GM23248 (cell line): ENCODE measurements around the gene PIP4K2A. TPM values are rescaled to one million over a fixed set of nuclear protein-coding genes. Genes with fewer than 3 reads are reported as not detected.

ENCODE experiments used
- DNase-seq: peaks from one replicate; pipeline ENCODE4 v3.0.0-alpha.2; 2015
- H2AFZ ChIP-seq: fragments of 200-600 bp; sonication (generic); 2 replicates; pipeline ENCODE4 v1.6.1; 2016; ENCODE audit warnings: antibody characterized with exemption
- H3F3A ChIP-seq: fragments of 200-600 bp; sonication (generic); 2 replicates; pipeline ENCODE4 v1.6.1; 2016; ENCODE audit warnings: mild to moderate bottlenecking, antibody characterized with exemption, mixed run types; ENCODE audit not compliant: insufficient read depth
- H3K27ac ChIP-seq: fragments of 200-600 bp; sonication (generic); 2 replicates; pipeline ENCODE4 v1.5.1; 2016; ENCODE audit warnings: mild to moderate bottlenecking
- H3K27me3 ChIP-seq: fragments of 200-600 bp; sonication (generic); replicated peaks from 2 replicates; pipeline ENCODE4 v1.6.1; 2016; ENCODE audit warnings: mild to moderate bottlenecking; ENCODE audit not compliant: insufficient read depth
- H3K36me3 ChIP-seq: fragments of 200-600 bp; sonication (generic); 2 replicates; pipeline ENCODE4 v1.6.1; 2016; ENCODE audit warnings: low read depth, mild to moderate bottlenecking
- H3K4me1 ChIP-seq: fragments of 200-600 bp; sonication (generic); 2 replicates; pipeline ENCODE4 v1.6.1; 2016; ENCODE audit warnings: mild to moderate bottlenecking; ENCODE audit not compliant: insufficient read depth
- H3K4me2 ChIP-seq: fragments of 200-600 bp; sonication (generic); one replicate; pipeline ENCODE4 v1.6.1; 2016; ENCODE audit warnings: mild to moderate bottlenecking; ENCODE audit not compliant: unreplicated experiment
- H3K4me3 ChIP-seq: fragments of 200-600 bp; sonication (generic); 2 replicates; pipeline ENCODE4 v1.5.1; 2016; ENCODE audit warnings: mild to moderate bottlenecking
- H3K79me2 ChIP-seq: fragments of 200-600 bp; sonication (generic); 2 replicates; pipeline ENCODE4 v1.6.1; 2016; ENCODE audit warnings: mild to moderate bottlenecking; ENCODE audit not compliant: insufficient read depth
- H3K9ac ChIP-seq: fragments of 200-600 bp; sonication (generic); 2 replicates; pipeline ENCODE4 v1.6.1; 2016; ENCODE audit warnings: mild to moderate bottlenecking
- H3K9me2 ChIP-seq: fragments of 200-600 bp; sonication (generic); 2 replicates; pipeline ENCODE4 v1.6.1; 2016; ENCODE audit warnings: mixed run types, mild to moderate bottlenecking, moderate library complexity; ENCODE audit not compliant: insufficient read depth
- H3K9me3 ChIP-seq: fragments of 200-600 bp; sonication (generic); one replicate; pipeline ENCODE4 v1.6.1; 2017; ENCODE audit warnings: low read depth
- H4K20me1 ChIP-seq: fragments of 200-600 bp; sonication (generic); 2 replicates; pipeline ENCODE4 v1.6.0; 2016; ENCODE audit not compliant: insufficient read depth
- EZH2 ChIP-seq: fragments of 200-600 bp; sonication (generic); IDR thresholded peaks from 2 replicates; pipeline ENCODE4 v1.6.1; 2018; ENCODE audit warnings: antibody characterized with exemption, mild to moderate bottlenecking; ENCODE audit not compliant: insufficient read depth, poor library complexity, severe bottlenecking
- EZH2phosphoT487 ChIP-seq: fragments of 200-600 bp; sonication (generic); IDR thresholded peaks from 2 replicates; pipeline ENCODE4 v1.6.1; 2018; ENCODE audit warnings: antibody characterized with exemption, moderate library complexity, mild to moderate bottlenecking, low read depth; ENCODE audit not compliant: insufficient read depth
- WGBS, 2 experiments: methylation state at CpG; one replicate each; pipeline ENCODE4 v1.1.6; 2015 to 2017; ENCODE audit warnings: low lambda C conversion rate in 2 of 2, low coverage in 1 of 2; ENCODE audit errors: missing lambda C conversion rate in 2 of 2; 5-methylcytosine and 5-hydroxymethylcytosine counted together
- in situ Hi-C: fragments of 300-500 bp; cut with MboI; formaldehyde crosslinking; loops from 2 replicates; pipeline ENCODE4 v1.15.0; 2020
- polyA plus RNA-seq: library from polyadenylated mRNA; unstranded; fragments of >200 nt; fragmentation: Nextera tagmentation; extraction: Ambion mirVana; gene quantifications from 2 replicates; pipeline ENCODE4 v1.2.1, GENCODE V29; 2016
- total RNA-seq: library from RNA; depleted of rRNA; stranded (reverse); fragments of >200 nt; shearing (Covaris generic); gene quantifications from 2 replicates; pipeline ENCODE4 v1.2.3, GENCODE V29; 2014

PIP4K2A gene
- total and polyA plus RNA-seq, 2 experiments from 2014 or later = 19.8 to 26.9 TPM

DNA sequence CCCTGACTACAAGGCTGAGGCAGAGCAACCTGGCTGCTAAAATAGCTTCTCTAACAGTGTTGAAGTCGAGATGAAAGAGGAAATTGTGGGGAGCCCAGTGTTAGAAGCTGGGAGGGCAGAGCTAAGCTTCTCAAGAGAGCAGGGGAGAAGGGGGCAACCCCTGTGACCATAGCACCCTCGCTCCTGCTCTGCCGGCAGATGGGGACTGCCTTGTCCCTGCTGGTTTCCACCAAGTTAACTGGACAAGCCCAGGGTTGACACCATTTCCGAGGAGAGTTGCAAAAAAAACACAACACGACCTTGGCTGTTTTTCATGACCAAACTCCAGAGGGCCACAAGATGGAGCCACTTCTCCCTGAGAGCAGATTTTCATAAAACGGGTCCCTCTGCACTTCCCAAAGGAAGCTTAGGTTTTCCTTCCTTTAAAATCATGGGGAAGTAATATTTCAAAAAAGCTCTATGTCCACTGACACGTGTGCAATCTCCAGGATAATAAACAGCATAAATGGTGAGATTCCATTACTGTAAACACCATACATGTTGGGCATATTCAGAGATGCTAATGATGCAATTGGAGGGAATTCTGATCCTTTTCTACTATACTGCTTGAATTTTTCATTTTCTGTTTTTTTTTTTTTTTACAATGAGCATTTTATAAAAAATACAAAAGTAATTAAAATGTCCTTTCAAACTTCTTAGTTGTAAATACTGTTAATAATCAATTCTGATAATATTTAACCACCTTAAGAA, 140.4 kb downstream of the PIP4K2A start:
- Histone ChIP-seq H3K27ac (no peak overlapping the region), H3K4me1 (no peaks in the 10 kb centered on the region), H3F3A (no peaks in the 10 kb centered on the region), H3K9me3 (no peaks in the 10 kb centered on the region), H3K36me3 (0 out of 2 replicates have a peak, but pooled peaks cover 6% of the 10 kb centered on the region), H3K27me3 (no peaks in the 10 kb centered on the region), H3K79me2 (no peaks in the 10 kb centered on the region), H3K4me2 (no peak overlapping the region), H3K4me3 (no peak overlapping the region), H2AFZ (no peak overlapping the region), H3K9me2 (no peaks in the 10 kb centered on the region), H3K9ac (no peak overlapping the region), H4K20me1 (no peaks in the 10 kb centered on the region)
- peak; percentile 59 for DNase-seq
- TF ChIP-seq EZH2phosphoT487 = no peak
- no peak for TF ChIP-seq EZH2
- in situ Hi-C loops = loop anchor here (10.0 to 25.0 kb wide), 2 partner anchors 411 to 562 kb away; partner anchors contain the start of gene DNAJC1
- 40 to 48% methylated on average over 7 of the region's 7 CpGs for WGBS, 2 experiments

DNA sequence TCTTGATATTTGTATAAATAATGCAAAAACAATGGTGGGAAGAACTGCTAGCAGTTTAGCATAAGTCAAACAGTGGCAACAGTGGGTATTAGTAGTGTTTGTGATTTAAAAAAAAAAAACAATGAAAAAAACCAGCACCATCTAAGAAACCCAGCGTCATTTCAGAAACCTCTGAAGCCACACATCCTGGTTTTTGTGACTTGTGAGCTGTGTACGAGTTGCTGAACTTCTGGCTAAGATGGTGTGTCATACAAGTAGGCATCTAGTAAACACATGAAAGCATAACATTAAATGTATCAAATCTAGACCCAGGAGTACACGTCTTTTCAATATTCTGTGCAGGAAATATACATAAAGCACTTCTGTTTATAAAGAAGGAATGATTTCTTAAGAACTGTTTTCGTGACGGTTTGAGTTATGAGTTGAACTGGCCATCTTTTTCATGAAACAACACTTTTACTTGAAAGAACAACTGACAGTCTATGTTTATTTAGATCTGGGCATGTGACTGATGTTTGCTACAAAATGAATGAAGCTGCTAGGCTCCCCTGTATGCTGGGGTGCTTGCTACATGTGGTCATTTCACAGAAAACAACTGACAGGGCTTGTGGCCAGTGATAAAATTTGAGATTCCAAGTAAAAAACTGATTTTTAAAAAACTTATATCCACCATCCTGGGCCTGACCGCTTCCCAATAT, 143.5 kb downstream of the PIP4K2A start:
- Histone ChIP-seq H3K9ac (no peak overlapping the region), H2AFZ (no peak overlapping the region), H3K4me1 (no peaks in the 10 kb centered on the region), H3K36me3 (0 out of 2 replicates have a peak, but pooled peaks cover 6% of the 10 kb centered on the region), H3K27ac (no peak overlapping the region), H3K4me3 (no peak overlapping the region), H3K4me2 (no peak overlapping the region), H3K9me2 (no peaks in the 10 kb centered on the region), H3K79me2 (no peaks in the 10 kb centered on the region), H3K9me3 (no peaks in the 10 kb centered on the region), H3K27me3 (no peaks in the 10 kb centered on the region), H3F3A (no peaks in the 10 kb centered on the region), H4K20me1 (no peaks in the 10 kb centered on the region)
- DNase-seq = no peak
- TF ChIP-seq EZH2phosphoT487 (no peak), EZH2 (no peak)
- 72 to 75% methylated on average over 6 of the region's 6 CpGs for WGBS, 2 experiments
- in situ Hi-C loops = loop anchor here (10.0 to 25.0 kb wide), 2 partner anchors 414 to 559 kb away; partner anchors contain the start of gene DNAJC1

DNA sequence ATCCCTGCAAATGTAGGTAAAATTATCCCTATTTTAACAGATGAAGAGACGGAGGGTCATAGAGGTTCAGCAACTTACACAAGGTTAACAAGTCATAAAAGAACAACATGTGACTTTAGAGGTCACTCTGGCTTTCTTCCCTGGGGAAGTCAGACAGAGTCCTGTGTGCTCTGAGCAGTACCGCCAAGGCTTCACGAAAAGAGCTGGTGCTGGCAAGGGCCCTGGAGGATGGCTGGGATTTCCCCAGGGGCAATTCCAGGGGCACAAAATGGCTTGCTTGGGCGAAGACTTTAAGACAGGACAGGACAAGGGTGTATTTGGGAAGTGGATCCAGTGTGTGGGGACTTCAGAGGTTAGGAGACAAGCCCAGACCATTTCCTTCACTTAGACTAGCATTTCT, 144.1 kb downstream of the PIP4K2A start:
- no peak for DNase-seq
- Histone ChIP-seq H3K36me3 (0 out of 2 replicates have a peak, but pooled peaks cover 6% of the 10 kb centered on the region), H3K4me1 (no peaks in the 10 kb centered on the region), H3K27ac (no peak overlapping the region), H3K9me3 (no peaks in the 10 kb centered on the region), H3K4me2 (no peak overlapping the region), H3F3A (no peaks in the 10 kb centered on the region), H4K20me1 (no peaks in the 10 kb centered on the region), H3K79me2 (no peaks in the 10 kb centered on the region), H3K9ac (no peak overlapping the region), H2AFZ (no peak overlapping the region), H3K27me3 (no peaks in the 10 kb centered on the region), H3K9me2 (no peaks in the 10 kb centered on the region), H3K4me3 (no peak overlapping the region)
- in situ Hi-C loops = loop anchor here (10.0 to 25.0 kb wide), 2 partner anchors 415 to 558 kb away; partner anchors contain the start of gene DNAJC1
- TF ChIP-seq EZH2 (no peak), EZH2phosphoT487 (no peak)
- 80 to 84% methylated on average over 4 of the region's 4 CpGs for WGBS, 2 experiments

DNA sequence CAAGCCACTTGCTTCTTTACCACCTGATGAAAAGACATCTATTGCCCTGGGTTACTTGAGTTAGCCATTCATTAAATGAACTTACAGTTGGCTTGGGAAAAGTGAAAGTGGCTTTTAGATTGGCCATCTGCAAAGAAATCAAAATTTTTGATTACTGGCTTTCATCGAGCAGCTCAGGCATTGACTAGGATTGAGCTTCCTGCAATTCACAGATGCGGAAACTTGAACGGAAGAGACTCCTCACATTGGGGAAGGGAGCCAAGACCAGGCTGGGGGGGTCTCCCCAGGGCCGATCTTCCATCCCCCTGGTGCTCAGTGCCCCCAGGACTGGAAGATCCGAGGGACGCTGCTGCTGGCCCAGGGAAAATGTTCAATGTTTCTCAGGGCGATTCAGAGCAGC, 145.4 kb downstream of the PIP4K2A start:
- Histone ChIP-seq H3K4me1 (no peaks in the 10 kb centered on the region), H4K20me1 (no peaks in the 10 kb centered on the region), H3K27ac (no peak overlapping the region), H3K9ac (no peak overlapping the region), H3K27me3 (no peaks in the 10 kb centered on the region), H3K9me2 (no peaks in the 10 kb centered on the region), H3K4me3 (no peak overlapping the region), H3K4me2 (no peak overlapping the region), H3K79me2 (no peaks in the 10 kb centered on the region), H2AFZ (no peak overlapping the region), H3F3A (no peaks in the 10 kb centered on the region), H3K36me3 (peaks cover 6% of the 10 kb centered on the region; the same call in 1 of the 2 replicates), H3K9me3 (no peaks in the 10 kb centered on the region)
- no peak for DNase-seq
- in situ Hi-C loops = loop anchor here (25.0 kb wide), 1 partner anchor 557 kb away; the partner anchor contains the start of gene DNAJC1
- 92 to 94% methylated on average over 7 of the region's 7 CpGs for WGBS, 2 experiments
- TF ChIP-seq EZH2phosphoT487 (no peak), EZH2 (no peak)
